SJSA1 (cell line): Measurements from ENCODE around the gene FRAS1. TPM values are rescaled to one million over a fixed set of nuclear protein-coding genes. Genes with fewer than 3 reads are reported as not detected.
"Not testable (repeated sequence)": the region's sequence is repeated elsewhere in the genome, so short reads cannot be mapped to it uniquely, and the experiment has no call there.

ENCODE experiments used
- DNase-seq, 2 experiments: peaks; one replicate each; pipeline ENCODE4 v3.0.0-alpha.2; 2015 to 2020; ENCODE audit warnings: low spot score in 2 of 2, low read depth in 1 of 2
- H3K27ac ChIP-seq: fragments of 250-450 bp; sonication (Bioruptor Pico); 2 replicates; pipeline ENCODE4 v1.5.1; 2020; ENCODE audit warnings: mild to moderate bottlenecking, moderate library complexity
- H3K27me3 ChIP-seq: fragments of 250-450 bp; sonication (Bioruptor Pico); replicated peaks from 2 replicates; pipeline ENCODE4 v1.5.1; 2020; ENCODE audit warnings: mild to moderate bottlenecking, moderate library complexity
- H3K36me3 ChIP-seq: fragments of 250-450 bp; sonication (Bioruptor Pico); 2 replicates; pipeline ENCODE4 v1.5.1; 2020; ENCODE audit warnings: mild to moderate bottlenecking
- H3K4me1 ChIP-seq: fragments of 250-450 bp; sonication (Bioruptor Pico); replicated peaks from 2 replicates; pipeline ENCODE4 v1.6.1; 2021; ENCODE audit warnings: mild to moderate bottlenecking
- H3K4me3 ChIP-seq: fragments of 250-450 bp; sonication (Bioruptor Pico); 2 replicates; pipeline ENCODE4 v1.5.1; 2020; ENCODE audit warnings: mild to moderate bottlenecking
- H3K9me3 ChIP-seq: fragments of 250-450 bp; sonication (Bioruptor Pico); replicated peaks from 2 replicates; pipeline ENCODE4 v1.5.1; 2020; ENCODE audit warnings: mild to moderate bottlenecking
- total RNA-seq: library from RNA; depleted of rRNA; stranded (reverse); fragments of >200 nt; shearing (Covaris generic); gene quantifications from 2 replicates; pipeline ENCODE4 v1.2.3, GENCODE V29; 2014

Gene FRAS1
- total RNA-seq, 1 experiment from 2014 or later, result 0.21 TPM

DNA sequence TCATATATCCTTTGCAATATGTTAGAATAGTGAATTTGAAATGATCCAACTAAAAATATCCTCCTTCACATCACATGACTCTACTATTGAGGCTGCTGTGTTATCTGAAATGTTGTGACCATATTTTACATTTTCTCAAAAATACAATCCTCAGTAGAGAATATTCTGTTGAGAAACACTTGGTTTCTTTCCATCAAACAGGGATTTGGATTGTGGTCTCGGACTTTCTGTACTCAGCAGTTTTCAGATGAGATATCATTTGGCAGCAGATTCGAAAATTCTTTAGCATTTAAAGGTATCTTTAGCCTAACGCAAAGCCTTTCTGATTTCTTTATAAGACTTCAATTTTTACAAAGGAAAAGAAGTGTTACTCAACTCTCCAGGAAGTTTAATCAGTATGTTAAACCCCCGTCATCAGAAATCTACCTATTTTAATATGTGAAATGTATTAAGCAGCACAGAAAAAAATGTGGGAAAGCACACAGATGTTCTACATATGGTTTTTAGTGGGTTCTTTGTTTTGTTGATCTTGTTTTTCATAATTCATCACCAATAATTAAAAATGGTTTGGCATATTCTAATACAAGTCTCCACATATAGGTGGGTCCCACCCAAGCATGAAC lies 439.0 kb downstream of the FRAS1 start:
- Histone ChIP-seq H3K9me3 (no peaks in the 10 kb centered on the region), H3K4me3 (no peak overlapping the region), H3K4me1 (no peaks in the 10 kb centered on the region), H3K36me3 (no peaks in the 10 kb centered on the region), H3K27ac (no peak overlapping the region), H3K27me3 (no peaks in the 10 kb centered on the region)
- no peak for DNase-seq

DNA sequence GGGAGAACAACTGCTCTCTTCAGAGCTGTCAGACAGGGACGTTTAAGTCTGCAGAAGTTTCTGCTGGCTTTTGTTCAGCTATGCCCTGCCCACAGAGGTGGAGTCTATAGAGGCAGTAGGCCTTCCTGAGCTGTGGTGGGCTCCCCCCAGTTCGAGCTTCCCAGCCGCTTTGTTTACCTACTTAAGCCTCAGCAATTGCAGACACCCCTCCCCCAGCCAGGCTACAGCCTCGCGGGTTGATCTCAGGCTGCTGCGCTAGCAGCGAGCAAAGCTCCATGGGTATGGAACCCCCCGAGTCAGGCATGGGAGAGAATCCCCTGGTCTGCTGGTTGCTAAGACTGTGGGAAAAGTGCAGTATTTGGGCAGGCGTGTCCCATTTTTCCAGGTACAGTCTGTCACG lies 449.1 kb downstream of the FRAS1 start:
- not testable (repeated sequence) for H3K9me3 ChIP-seq, H3K4me3 ChIP-seq, H3K4me1 ChIP-seq, H3K36me3 ChIP-seq, H3K27me3 ChIP-seq, H3K27ac ChIP-seq, DNase-seq

DNA sequence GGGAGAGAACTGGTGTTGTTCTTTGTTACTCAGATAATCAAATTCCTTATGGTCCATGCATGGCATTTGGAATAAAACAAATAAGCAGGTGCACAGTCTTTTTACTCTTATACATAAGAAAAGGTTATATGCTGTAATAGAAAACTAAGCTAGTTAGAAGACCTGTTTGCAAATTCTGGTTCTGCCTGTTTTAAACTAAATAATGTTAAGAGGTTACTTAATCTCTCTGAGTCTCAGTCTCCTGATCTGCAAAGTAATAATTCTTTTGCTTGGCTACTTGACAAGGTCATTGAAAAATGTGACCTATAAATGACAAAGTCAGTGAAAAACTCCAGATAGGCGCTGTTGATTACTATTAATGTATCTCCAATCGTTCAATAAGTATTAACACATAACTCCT lies 451.9 kb downstream of the FRAS1 start:
- Histone ChIP-seq H3K27me3 (0 out of 2 replicates have a peak, but pooled peaks cover under 1% of the 10 kb centered on the region), H3K4me3 (no peak overlapping the region), H3K4me1 (no peaks in the 10 kb centered on the region), H3K9me3 (no peaks in the 10 kb centered on the region), H3K36me3 (no peaks in the 10 kb centered on the region), H3K27ac (no peak overlapping the region)
- DNase-seq, result no peak

DNA sequence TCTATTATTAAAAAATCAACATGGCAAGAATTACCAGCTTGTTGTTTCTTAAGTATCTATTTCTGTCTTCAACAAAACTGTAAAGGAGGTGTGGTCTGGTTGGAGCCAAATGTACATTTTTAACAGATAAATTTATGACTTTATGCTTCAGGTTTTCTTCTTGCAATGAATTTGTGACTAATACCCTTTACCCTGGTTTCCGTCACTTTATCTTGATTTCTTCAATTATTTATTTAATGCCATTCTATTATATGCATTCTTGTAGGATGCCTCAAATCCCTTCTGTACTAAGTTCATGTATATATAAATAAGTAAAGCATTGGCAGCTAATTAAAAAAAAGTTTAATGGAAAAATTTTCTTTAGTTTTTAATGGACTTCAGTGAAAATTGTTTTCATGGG lies 453.0 kb downstream of the FRAS1 start:
- H3K9me3 ChIP-seq, result no peaks in the 10 kb centered on the region

DNA sequence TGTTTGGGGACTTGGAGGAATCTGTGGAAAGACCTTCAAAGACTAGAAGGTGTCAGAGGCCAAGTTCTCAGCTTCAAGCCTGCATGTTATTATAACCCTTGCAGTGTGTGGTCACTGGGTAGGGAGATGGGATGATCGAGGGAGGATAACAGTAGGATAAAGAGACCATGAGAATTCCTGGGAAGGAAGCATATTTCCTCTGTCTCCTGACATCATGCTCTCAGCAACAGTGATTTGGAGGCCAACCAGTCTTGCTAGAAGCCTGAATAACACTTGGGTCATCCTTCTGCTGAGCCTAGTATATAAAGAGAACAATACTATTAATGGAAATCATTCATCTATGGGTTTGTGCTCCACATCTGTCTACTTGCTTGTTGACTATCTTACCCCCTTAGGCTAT lies 453.6 kb downstream of the FRAS1 start:
- no peak overlapping the region for H3K27ac ChIP-seq
- H3K9me3 ChIP-seq, result no peaks in the 10 kb centered on the region
- no peaks in the 10 kb centered on the region for H3K4me1 ChIP-seq
- no peak for DNase-seq
- H3K36me3 ChIP-seq, result no peaks in the 10 kb centered on the region
- H3K4me3 ChIP-seq, result no peak overlapping the region
- H3K27me3 ChIP-seq, result no peaks in the 10 kb centered on the region

More for the DNA sequence above, 453.0 kb downstream of the FRAS1 start:
- H3K4me3 ChIP-seq, result no peak overlapping the region
- no peaks in the 10 kb centered on the region for H3K36me3 ChIP-seq
- no peak overlapping the region for H3K27ac ChIP-seq
- DNase-seq, result no peak
- no peaks in the 10 kb centered on the region for H3K4me1 ChIP-seq
- no peaks in the 10 kb centered on the region for H3K27me3 ChIP-seq

DNA sequence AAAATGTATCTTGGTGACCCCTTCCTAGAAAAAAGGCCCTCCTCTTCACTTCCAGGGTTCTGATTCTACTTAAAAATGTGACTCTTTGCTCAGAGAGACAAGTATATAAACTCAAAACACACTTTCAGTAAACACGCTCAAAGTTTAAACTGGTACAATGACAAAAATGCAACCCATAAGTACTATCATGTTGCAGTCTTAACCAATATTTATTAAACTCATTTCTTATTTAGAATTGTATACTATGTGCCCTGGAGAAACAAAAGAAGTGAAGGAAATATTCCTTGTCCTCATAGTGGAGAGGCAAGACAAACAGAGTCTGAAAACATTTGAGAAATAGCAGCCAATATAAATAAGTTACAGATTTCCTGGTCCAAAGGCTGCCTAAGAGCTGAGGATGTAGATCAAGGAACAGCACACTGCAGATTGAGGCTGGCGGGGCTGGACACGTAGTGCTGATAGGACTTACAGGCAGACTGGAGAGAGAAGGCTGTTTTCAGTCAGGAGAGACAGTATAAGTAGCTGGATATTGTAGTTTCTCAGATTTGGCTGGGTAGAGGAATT lies 455.3 kb downstream of the FRAS1 start:
- H3K27me3 ChIP-seq, result no peaks in the 10 kb centered on the region
- no peaks in the 10 kb centered on the region for H3K9me3 ChIP-seq
- H3K27ac ChIP-seq, result no peak overlapping the region
- H3K4me3 ChIP-seq, result no peak overlapping the region
- no peak for DNase-seq
- H3K36me3 ChIP-seq, result no peaks in the 10 kb centered on the region
- no peaks in the 10 kb centered on the region for H3K4me1 ChIP-seq

DNA sequence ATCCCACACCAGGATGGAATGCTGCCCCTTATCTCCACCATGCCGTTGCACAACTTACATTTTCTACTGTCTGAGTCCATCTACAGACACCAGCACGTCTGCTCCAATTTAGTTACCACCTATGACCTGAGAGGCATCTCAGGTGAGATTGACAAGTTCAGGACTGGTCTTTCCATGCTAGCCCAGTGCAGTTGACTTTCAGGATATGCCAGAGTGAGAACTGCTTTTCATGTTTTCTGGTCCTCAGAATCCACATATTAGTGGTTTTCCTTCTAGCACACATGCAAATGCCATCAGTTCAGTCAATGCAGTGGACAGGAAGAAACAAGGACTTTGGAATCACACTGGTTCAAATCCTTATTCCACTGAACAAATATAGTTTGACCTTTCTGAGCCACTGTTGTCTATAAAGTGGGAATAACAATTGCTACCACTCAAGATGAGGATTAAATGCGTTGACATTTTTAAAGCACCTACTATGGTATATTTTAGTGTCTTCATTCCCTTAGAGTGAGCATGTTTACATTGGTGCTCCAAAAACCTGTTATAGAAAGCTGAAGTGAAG lies 456.4 kb downstream of the FRAS1 start:
- H3K27ac ChIP-seq, result no peak overlapping the region
- no peaks in the 10 kb centered on the region for H3K4me1 ChIP-seq
- no peak overlapping the region for H3K4me3 ChIP-seq
- H3K36me3 ChIP-seq, result no peaks in the 10 kb centered on the region
- H3K27me3 ChIP-seq, result no peaks in the 10 kb centered on the region
- DNase-seq, result no peak
- H3K9me3 ChIP-seq, result no peaks in the 10 kb centered on the region

DNA sequence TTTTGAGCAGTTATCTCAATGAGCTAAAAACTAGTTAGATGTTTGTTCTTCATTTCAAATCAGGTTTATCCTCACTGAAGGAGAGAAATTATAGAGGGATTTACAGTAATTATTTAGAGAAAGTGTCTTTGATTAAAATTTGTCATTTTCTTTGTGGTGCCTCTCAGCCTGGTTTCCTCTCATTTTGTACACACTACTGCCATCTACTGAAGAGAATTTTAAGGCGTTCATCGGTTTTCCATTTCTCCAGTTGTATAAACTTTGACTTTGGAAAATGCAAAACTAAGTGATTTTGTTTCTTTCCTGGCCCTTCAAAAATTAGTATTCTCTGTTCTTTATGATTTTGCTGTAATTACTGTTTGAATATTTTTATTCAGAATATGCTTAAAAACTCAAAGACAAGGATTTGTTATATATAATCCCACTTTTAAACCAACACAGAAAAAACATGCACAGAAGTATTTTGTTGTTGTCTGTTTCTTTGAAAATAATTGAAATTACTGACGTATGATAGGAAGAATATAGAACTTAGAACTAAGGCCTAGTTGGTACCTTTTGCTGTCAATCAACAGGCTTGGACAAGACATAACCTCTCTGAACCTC lies 460.0 kb downstream of the FRAS1 start:
- no peaks in the 10 kb centered on the region for H3K27me3 ChIP-seq
- H3K36me3 ChIP-seq, result no peaks in the 10 kb centered on the region
- H3K27ac ChIP-seq, result no peak overlapping the region
- H3K4me3 ChIP-seq, result no peak overlapping the region
- DNase-seq, result peak in 1 of 2 experiments; percentile 30
- peaks cover 8% of the 10 kb centered on the region for H3K4me1 ChIP-seq
- H3K9me3 ChIP-seq, result no peaks in the 10 kb centered on the region

DNA sequence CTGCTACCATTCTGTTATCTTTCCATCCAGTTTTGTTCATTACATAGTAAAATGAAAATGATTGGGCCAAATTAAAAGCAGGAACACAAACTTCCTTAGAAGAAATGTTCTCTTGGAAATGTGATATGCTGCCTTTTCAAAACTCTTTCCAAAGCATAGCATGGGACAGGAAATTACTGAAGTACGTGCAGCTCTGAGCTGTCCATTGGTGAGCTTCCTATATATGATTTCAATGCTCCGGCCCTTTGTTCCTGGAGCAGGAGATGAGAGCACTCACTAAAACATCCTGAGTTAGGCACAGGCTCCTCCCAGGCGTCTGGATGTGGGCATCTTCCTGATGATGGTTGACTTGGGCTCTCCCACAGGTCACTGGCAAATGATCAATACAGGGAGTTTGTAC lies 461.4 kb downstream of the FRAS1 start:
- H3K9me3 ChIP-seq, result no peaks in the 10 kb centered on the region
- H3K4me1 ChIP-seq, result peaks cover 8% of the 10 kb centered on the region
- H3K27ac ChIP-seq, result no peak overlapping the region
- H3K27me3 ChIP-seq, result no peaks in the 10 kb centered on the region
- H3K36me3 ChIP-seq, result no peaks in the 10 kb centered on the region
- no peak for DNase-seq
- no peak overlapping the region for H3K4me3 ChIP-seq

DNA sequence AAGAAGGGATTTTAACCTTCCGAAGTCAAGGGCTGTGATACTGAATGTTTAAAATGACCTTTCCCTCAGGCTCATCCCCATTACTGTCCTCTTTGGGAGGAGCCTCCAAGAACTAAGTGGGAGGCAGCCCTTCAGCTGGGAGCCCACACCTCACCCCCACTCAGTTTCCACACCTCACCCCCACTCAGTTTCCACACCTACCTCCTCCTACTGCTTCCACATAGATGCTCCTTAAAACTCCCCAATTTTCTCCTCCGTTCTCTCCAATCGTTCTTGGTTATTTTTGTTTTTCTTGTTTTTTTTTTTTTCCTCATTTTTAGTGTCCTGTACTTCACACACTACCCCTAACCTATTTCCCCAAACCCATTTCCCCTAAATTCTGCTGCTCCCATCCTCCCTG lies 462.8 kb downstream of the FRAS1 start:
- no peak for DNase-seq
- H3K27ac ChIP-seq, result no peak overlapping the region

DNA sequence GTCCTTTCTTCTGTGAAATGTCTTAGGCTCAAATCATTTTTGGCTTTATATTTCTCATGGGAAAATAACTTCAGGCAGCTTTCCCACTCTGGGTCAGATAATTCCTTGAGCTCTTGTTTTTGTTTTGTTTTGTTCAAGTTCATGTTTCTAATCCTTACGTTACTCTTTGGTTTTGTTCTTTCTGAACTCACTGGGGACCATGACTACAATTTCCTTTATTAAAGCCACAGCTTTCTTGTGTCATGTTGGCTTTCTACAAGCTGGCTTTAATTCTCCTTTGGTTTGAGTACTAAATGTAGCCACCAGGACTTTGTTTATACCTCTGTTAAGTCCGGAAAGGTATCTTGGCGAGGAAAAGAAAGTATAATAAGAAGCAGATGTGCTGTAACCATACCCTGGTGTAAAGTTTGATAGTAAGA lies 463.7 kb downstream of the FRAS1 start:
- Histone ChIP-seq H3K27ac (no peak overlapping the region), H3K27me3 (no peaks in the 10 kb centered on the region), H3K4me3 (no peak overlapping the region), H3K4me1 (peaks cover 8% of the 10 kb centered on the region), H3K36me3 (no peaks in the 10 kb centered on the region), H3K9me3 (no peaks in the 10 kb centered on the region)
- peak in 1 of 2 experiments; percentile 19 for DNase-seq

More for the DNA sequence above, 462.8 kb downstream of the FRAS1 start:
- Histone ChIP-seq H3K36me3 (no peaks in the 10 kb centered on the region), H3K4me3 (no peak overlapping the region), H3K4me1 (peaks cover 8% of the 10 kb centered on the region), H3K9me3 (no peaks in the 10 kb centered on the region), H3K27me3 (no peaks in the 10 kb centered on the region)

DNA sequence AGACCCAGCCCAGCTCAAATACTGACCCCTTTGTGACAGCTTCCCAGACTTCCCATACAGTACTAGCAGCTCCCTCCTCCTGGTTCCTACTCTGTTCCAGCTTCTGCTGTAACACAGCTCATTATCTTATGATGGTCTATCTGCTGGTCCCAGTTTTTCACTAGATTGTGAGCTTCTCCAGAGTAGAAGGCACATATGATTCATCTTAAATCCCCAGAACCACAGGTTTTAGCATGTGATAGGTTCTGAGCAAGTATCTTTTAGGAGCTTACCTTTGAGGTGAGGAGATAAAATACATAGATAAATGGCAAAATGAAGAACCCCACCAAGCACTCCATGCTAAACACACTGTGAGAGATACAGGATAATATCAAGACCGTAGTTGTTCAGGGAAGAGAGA lies 466.9 kb downstream of the FRAS1 start:
- DNase-seq, result no peak
- no peak overlapping the region for H3K27ac ChIP-seq

DNA sequence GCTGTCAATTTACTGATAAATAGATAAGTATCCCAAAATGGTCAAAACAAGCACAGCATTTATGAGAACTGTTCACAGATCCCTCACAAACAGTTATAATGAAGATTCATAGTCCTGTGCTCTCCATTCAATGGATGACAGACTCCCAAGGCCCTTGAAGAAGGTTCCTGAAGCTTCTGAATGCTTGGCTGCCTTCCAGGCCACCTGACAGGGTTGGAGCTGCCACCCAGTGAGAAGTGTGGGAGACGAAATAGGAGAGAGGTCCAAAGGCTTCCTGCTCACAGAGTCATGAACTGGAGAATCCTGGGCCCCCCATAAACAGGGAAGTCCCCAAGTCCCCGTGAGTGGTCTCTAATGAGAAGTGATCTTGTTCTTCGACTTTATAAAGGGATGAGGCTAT lies 468.4 kb downstream of the FRAS1 start:
- no peaks in the 10 kb centered on the region for H3K36me3 ChIP-seq
- peaks cover 3% of the 10 kb centered on the region for H3K9me3 ChIP-seq
- H3K27me3 ChIP-seq, result no peaks in the 10 kb centered on the region

More for the DNA sequence above, 466.9 kb downstream of the FRAS1 start:
- Histone ChIP-seq H3K36me3 (no peaks in the 10 kb centered on the region), H3K4me1 (peaks cover 24% of the 10 kb centered on the region), H3K27me3 (no peaks in the 10 kb centered on the region), H3K9me3 (no peaks in the 10 kb centered on the region), H3K4me3 (no peak overlapping the region)

DNA sequence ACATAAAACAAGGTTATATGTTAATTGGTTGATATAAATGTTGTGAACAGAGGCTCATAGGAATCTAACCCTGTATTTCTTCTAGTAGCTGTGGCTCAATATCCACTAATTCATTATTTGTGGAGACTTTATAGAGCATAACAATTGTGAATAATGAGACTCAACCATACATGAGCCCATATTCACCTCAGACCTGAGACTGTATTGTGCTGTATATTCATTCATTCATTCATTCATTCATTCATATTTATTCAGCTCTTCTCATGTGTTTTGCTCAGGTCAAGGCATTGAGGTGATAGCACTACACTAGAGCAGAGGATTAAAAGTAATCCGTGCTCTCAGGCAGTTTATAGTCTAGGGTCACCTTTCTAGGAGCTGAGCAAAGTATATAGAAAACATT lies 470.0 kb downstream of the FRAS1 start:
- Histone ChIP-seq H3K27ac (no peak overlapping the region), H3K4me3 (no peak overlapping the region), H3K27me3 (no peaks in the 10 kb centered on the region), H3K4me1 (peaks cover 32% of the 10 kb centered on the region), H3K36me3 (no peaks in the 10 kb centered on the region), H3K9me3 (peaks cover 4% of the 10 kb centered on the region)
- no peak for DNase-seq

More for the DNA sequence above, 468.4 kb downstream of the FRAS1 start:
- no peak for DNase-seq
- H3K4me3 ChIP-seq, result no peak overlapping the region
- no peak overlapping the region for H3K27ac ChIP-seq
- peaks cover 37% of the 10 kb centered on the region for H3K4me1 ChIP-seq
